Measurements from ENCODE around the gene APOBEC4. TPM values are rescaled to one million over a fixed set of nuclear protein-coding genes. Genes with fewer than 3 reads are reported as not detected.
A peak's percentile ranks its signal among the peaks of the same experiment; 100 is the strongest.

Gene APOBEC4
- total RNA-seq, 2 donors from 2014 or later: not detected

DNA sequence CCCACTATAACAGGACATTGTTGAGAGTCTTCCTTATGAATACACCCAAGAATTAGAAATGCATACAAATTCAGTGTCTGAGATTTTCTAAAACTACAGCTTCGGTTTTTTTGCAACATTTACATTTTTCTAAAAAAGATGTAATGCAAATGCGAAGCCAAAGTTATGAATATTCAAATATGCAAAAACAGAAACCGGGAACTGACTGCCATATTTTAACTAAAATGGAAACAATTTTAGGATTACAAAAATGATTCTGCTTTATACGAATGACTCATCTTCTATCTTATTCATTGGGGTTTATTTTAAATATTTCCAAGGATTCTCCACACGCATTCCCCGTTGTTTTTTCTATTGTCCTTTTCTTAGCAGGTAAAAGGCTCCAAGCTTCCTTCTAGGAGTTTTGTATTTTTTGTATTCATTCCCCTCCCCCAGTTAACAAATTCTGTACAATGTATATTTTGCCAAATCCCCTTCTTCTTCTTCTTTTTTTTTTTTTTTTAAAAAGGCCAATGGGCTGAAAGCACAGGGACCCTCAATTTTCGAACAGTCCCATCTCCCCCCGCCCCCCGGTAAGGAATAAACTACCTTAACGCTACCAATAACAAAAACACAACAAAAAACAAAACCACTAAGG lies 18.6 kb downstream of the APOBEC4 start:
- no peaks in the 10 kb centered on the region for H3K36me3 ChIP-seq
- no peaks in the 10 kb centered on the region for H3K9me3 ChIP-seq
- DNase-seq: no peak
- H3K27ac ChIP-seq: peak overlapping the region; percentile 98
- intact Hi-C loops (cut with DNase I): no loop called here
- TF ChIP-seq CTCF (IDR thresholded peaks at IDR 0.05): no peak
- H3K4me3 ChIP-seq: peak overlapping the region; percentile 77
- no peaks in the 10 kb centered on the region for H3K27me3 ChIP-seq
- H3K4me1 ChIP-seq: peaks cover 15% of the 10 kb centered on the region
- peak overlapping the region; percentile 87 to 89 for H3K9ac ChIP-seq (ENCODE audit: low read depth in 2 of 2, low read length in 2 of 2)

- no peak for DNase-seq
- H3K27me3 ChIP-seq: no peaks in the 10 kb centered on the region
- peaks cover 15% of the 10 kb centered on the region for H3K4me1 ChIP-seq
- peak overlapping the region in 1 of 2 donors; percentile 87 for H3K9ac ChIP-seq (ENCODE audit: low read depth in 2 of 2, low read length in 2 of 2)
- no peaks in the 10 kb centered on the region for H3K36me3 ChIP-seq
- peak; percentile 44 for TF ChIP-seq CTCF (IDR thresholded peaks at IDR 0.05)
- no peaks in the 10 kb centered on the region for H3K9me3 ChIP-seq
- peak overlapping the region; percentile 77 for H3K4me3 ChIP-seq
- intact Hi-C loops (cut with DNase I): no loop called here
- H3K27ac ChIP-seq: peak overlapping the region; percentile 98
Observed at GRCh38 chr1:183633676-183634343, 19.3 kb downstream of the APOBEC4 start.

DNA sequence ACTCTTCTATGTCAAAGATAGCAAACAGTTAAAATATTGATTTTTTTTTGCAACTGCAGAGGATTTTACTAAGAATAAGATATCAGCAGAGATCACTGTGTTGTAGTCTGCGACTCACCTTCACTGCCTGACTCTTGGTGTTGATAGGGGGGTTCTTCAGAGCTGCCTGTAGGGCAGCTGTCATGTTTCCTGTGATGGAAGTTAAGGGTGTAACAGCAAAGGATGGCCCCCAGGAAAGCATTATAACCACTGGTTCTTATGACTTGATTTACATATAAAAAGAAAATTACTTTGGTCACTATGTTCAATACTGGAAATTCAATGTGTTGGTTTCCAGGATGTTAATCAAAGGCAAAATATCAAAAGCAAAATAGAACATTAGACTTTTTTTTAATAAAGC lies 20.2 kb downstream of the APOBEC4 start:
- no peak for DNase-seq
- intact Hi-C loops (cut with DNase I): no loop called here
- H3K36me3 ChIP-seq: no peaks in the 10 kb centered on the region

DNA sequence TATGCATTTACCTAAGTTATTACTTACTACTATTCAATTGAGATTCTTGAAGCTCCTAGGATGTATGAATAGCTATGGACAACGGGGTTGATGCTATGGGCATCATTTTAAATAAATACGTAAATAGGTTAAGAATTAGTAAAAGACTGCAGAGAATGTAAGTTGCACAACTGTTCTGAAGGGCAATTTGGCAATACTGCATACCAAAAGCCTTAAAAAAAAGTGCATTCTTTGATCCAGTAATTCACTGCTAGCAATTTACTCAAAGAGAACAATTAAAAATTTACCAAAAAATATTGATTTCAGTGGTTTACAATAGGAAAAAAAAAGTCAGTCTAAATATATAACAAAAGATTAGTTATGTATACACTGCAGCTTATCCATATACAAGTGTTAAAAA lies 21.0 kb downstream of the APOBEC4 start:
- no peak for DNase-seq
- no peak for TF ChIP-seq CTCF (IDR thresholded peaks at IDR 0.05)
- Histone ChIP-seq H3K4me3 (no peak overlapping the region), H3K9ac (ENCODE audit: low read depth in 2 of 2, low read length in 2 of 2) (no peak overlapping the region), H3K9me3 (no peaks in the 10 kb centered on the region), H3K27ac (no peak overlapping the region), H3K4me1 (peaks cover 15% of the 10 kb centered on the region), H3K27me3 (no peaks in the 10 kb centered on the region), H3K36me3 (no peaks in the 10 kb centered on the region)
- intact Hi-C loops (cut with DNase I): no loop called here

More for the DNA sequence above, 20.2 kb downstream of the APOBEC4 start:
- Histone ChIP-seq H3K27me3 (no peaks in the 10 kb centered on the region), H3K9ac (ENCODE audit: low read depth in 2 of 2, low read length in 2 of 2) (no peak overlapping the region), H3K4me3 (peak overlapping the region; percentile 77), H3K4me1 (peaks cover 15% of the 10 kb centered on the region), H3K9me3 (no peaks in the 10 kb centered on the region), H3K27ac (no peak overlapping the region)
- TF ChIP-seq CTCF (IDR thresholded peaks at IDR 0.05): no peak

- no peaks in the 10 kb centered on the region for H3K27me3 ChIP-seq
Observed at GRCh38 chr1:183630748-183631147, 22.4 kb downstream of the APOBEC4 start.

More at GRCh38 chr1:183630748-183631147, 22.4 kb downstream of the APOBEC4 start:
- DNase-seq: no peak
- intact Hi-C loops (cut with DNase I): no loop called here
- Histone ChIP-seq H3K4me1 (peaks cover 15% of the 10 kb centered on the region), H3K36me3 (no peaks in the 10 kb centered on the region), H3K4me3 (no peak overlapping the region), H3K9me3 (no peaks in the 10 kb centered on the region), H3K27ac (no peak overlapping the region), H3K9ac (ENCODE audit: low read depth in 2 of 2, low read length in 2 of 2) (no peak overlapping the region)
- TF ChIP-seq CTCF (IDR thresholded peaks at IDR 0.05): no peak

Measured in colonic mucosa (tissue), 4 donors.